T-cell (primary cell): ENCODE results near the gene NIFK. TPM values are rescaled to one million over a fixed set of nuclear protein-coding genes. Genes with fewer than 3 reads are reported as not detected.
"Not testable (repeated sequence)": the region's sequence is repeated elsewhere in the genome, so short reads cannot be mapped to it uniquely, and the experiment has no call there.

Source experiments
- ATAC-seq, 4 experiments: fragments of 200-7000 bp in 3 of 4; fragments of 150-1000 bp in 1 of 4; cut with Tn5 transposase; replicated peaks in 1 of 4; 1 replicate in 3 of 4; 2 replicates in 1 of 4; pipeline ENCODE4 v1.10.0; 2021; ENCODE audit warnings: moderate library complexity in 3 of 4, mild to moderate bottlenecking in 2 of 4, moderate number of reproducible peaks in 1 of 4
- CTCF ChIA-PET, 2 donors: fragments of 300-600 bp; sonication (Branson Sonifier 250); formaldehyde crosslinking; loops; one replicate each; lab custom pipeline; 2022; ENCODE audit warnings: antibody characterized with exemption in 2 of 2; lab: Charles Lee
- POLR2A ChIA-PET, 2 donors: fragments of 300-600 bp; sonication (Branson Sonifier 250); formaldehyde crosslinking; loops; one replicate each; lab custom pipeline; 2022; ENCODE audit warnings: antibody characterized with exemption in 2 of 2; lab: Charles Lee
- DNase-seq, 35 experiments: peaks; one replicate each; pipeline versions ENCODE4 v3.0.0 to v3.0.0-alpha.2; 2013 to 2023
- H3K27ac ChIP-seq: one replicate; pipeline ENCODE4 v1.5.1; 2013; ENCODE audit warnings: low read length
- H3K27me3 ChIP-seq, 2 experiments: replicated peaks in 1 of 2; 1 replicate in 1 of 2; 2 replicates in 1 of 2; pipeline versions ENCODE4 v1.6.1 to v1.7.0; 2013; ENCODE audit warnings: low read length in 1 of 2, mixed read lengths in 1 of 2; ENCODE audit not compliant: control insufficient read depth in 2 of 2, insufficient read depth in 2 of 2; ENCODE audit errors: extremely low read depth in 1 of 2
- H3K36me3 ChIP-seq, 2 donors: 1 replicate in 1 of 2; 2 replicates in 1 of 2; pipeline versions ENCODE4 v1.6.1 to v1.7.0; 2013; ENCODE audit warnings: low read length in 1 of 2; ENCODE audit not compliant: control insufficient read depth in 2 of 2, insufficient read depth in 1 of 2; ENCODE audit errors: extremely low read depth in 1 of 2
- H3K4me1 ChIP-seq, 2 experiments: 1 replicate in 1 of 2; 2 replicates in 1 of 2; pipeline versions ENCODE4 v1.6.1 to v1.7.0; 2013; ENCODE audit warnings: low read length in 2 of 2, mixed read lengths in 1 of 2; ENCODE audit not compliant: insufficient read depth in 2 of 2, control insufficient read depth in 1 of 2; ENCODE audit errors: extremely low read depth in 1 of 2
- H3K4me3 ChIP-seq, 2 donors: 1 replicate in 1 of 2; 2 replicates in 1 of 2; pipeline versions ENCODE4 v1.5.1 to v1.7.0; 2013; ENCODE audit warnings: mild to moderate bottlenecking in 2 of 2, low read length in 1 of 2, moderate library complexity in 1 of 2; ENCODE audit not compliant: control insufficient read depth in 1 of 2; ENCODE audit errors: extremely low read depth in 1 of 2
- H3K9me3 ChIP-seq: 2 replicates; pipeline ENCODE4 v1.7.0; 2013
- H3K27ac Mint-ChIP-seq, 2 donors: one replicate each; pipeline ENCODE4 v1.8.0; 2020 to 2021; ENCODE audit warnings: mild to moderate bottlenecking in 2 of 2, mixed read lengths in 2 of 2
- H3K27me3 Mint-ChIP-seq, 2 donors: one replicate each; pipeline ENCODE4 v1.8.0; 2021 to 2022; ENCODE audit warnings: mixed read lengths in 2 of 2
- H3K36me3 Mint-ChIP-seq: one replicate; pipeline ENCODE4 v1.8.0; 2021; ENCODE audit warnings: mixed read lengths
- H3K4me1 Mint-ChIP-seq, 3 donors: one replicate each; pipeline ENCODE4 v1.8.0; 2020 to 2022; ENCODE audit warnings: mixed read lengths in 3 of 3, mild to moderate bottlenecking in 1 of 3
- H3K4me3 Mint-ChIP-seq, 3 donors: one replicate each; pipeline ENCODE4 v1.8.0; 2020 to 2022; ENCODE audit warnings: mild to moderate bottlenecking in 3 of 3, mixed read lengths in 3 of 3, moderate library complexity in 3 of 3
- H3K9me3 Mint-ChIP-seq, 3 donors: one replicate each; pipeline ENCODE4 v1.8.0; 2020 to 2022; ENCODE audit warnings: mixed read lengths in 3 of 3
- WGBS: methylation state at CpG from one replicate; pipeline ENCODE4 v1.1.5; 2013; ENCODE audit warnings: missing lambda C conversion rate; ENCODE audit not compliant: insufficient coverage; 5-methylcytosine and 5-hydroxymethylcytosine counted together
- total RNA-seq, 35 experiments: library from RNA in 6 of 35; stranded (reverse) in 6 of 35; fragments of 120-200 nt in 1 of 35; gene quantifications; one replicate each; pipeline versions ENCODE4 v1.2.1 to v1.2.4 and lab custom pipeline; 2013 to 2026

The NIFK gene
- total RNA-seq, 5 donors from 2014 or later (not counting 1 experiment from before 2014, with no cell fraction given): 29.0 to 60.0 (median 53.9) TPM

DNA sequence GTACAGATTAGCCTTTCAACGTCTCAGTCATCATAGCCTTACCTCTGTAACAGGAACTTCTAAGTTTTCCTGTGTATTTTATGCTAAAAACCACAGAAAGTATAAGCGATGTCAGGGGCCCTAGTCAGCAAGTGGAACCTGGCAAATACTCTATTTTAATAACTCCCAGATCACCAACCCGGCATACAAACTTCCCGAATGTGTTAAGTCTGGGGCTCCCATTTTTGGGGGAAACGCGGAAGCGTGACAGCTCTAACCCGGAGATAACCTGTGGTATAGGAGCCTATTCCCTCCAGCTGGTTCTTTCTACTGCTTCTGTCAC is 574 bp downstream of the NIFK start:
- peaks cover 48 to 63% (median 50%) of the 10 kb centered on the region in 3 donors for H3K4me1 Mint-ChIP-seq
- H3K4me3 ChIP-seq: peak overlapping the region; percentile 98 to 100

DNA sequence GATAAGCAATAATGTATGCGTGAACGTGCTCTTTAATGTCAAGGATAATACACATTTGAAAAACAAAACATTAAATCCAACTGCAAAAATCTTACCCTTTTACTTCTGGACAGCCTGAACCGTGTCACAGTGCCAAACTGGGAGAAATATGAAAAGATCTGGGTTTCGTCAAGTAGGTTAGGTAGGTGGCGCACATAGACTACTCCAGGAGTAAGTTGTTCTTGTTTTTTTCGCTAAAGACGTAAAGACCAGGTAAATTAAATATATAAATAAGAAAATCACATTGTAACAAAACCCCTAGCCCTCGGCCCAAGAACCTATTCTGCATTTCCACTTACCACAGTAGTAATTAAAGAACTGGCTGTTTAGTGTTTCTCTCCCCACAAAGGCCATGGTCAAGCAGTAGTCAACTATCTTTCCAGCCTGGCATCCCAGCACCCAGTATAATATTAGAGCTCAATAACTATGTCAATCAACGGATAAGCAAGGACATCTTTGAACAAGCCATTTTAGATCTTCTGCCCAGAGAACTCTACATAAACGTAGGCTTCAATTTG is 1.1 kb downstream of the NIFK start:
- Histone ChIP-seq H3K9me3 (no peaks in the 10 kb centered on the region), H3K36me3 (peaks cover 13 to 34% of the 10 kb centered on the region in 2 donors), H3K4me1 (peaks cover 21 to 26% of the 10 kb centered on the region in 2 experiments), H3K4me3 (peak overlapping the region; percentile 98 to 100), H3K27ac (peak overlapping the region; percentile 80), H3K27me3 (no peaks in the 10 kb centered on the region)
- ChIA-PET CTCF (interaction anchor here (0.6 to 2.5 kb wide), 9 partner anchors 16 to 333 kb away, joined by 3 to 18 read pairs (median 4); partner anchors contain the start of genes RNU4ATAC (in 1 of the 2) and TSN (in 1 of the 2)), POLR2A (interaction anchor here (0.5 to 2.3 kb wide), 4 partner anchors 36 to 205 kb away, joined by 3 to 31 read pairs (median 7); partner anchors contain the start of genes CLASP1 (in 1 of the 2) and RNU4ATAC (in 1 of the 2))
- peak overlapping the region; percentile 95 to 96 for H3K27ac Mint-ChIP-seq
- no peaks in the 10 kb centered on the region for H3K27me3 Mint-ChIP-seq
- peak overlapping the region; percentile 96 to 100 (median 97) for H3K4me3 Mint-ChIP-seq
- DNase-seq (peak in 1 of 35 experiments; percentile 35), ATAC-seq (no peak)
- 0% methylated on average over 2 of the region's 10 CpGs for WGBS
- peaks cover 50 to 66% (median 52%) of the 10 kb centered on the region in 3 donors for H3K4me1 Mint-ChIP-seq
- H3K36me3 Mint-ChIP-seq: peaks cover 23% of the 10 kb centered on the region
- no peaks in the 10 kb centered on the region for H3K9me3 Mint-ChIP-seq

More for the DNA sequence above, 574 bp downstream of the NIFK start:
- ChIA-PET POLR2A (interaction anchor here (0.5 to 2.3 kb wide), 9 partner anchors 18 to 1559 kb away, joined by 3 to 31 read pairs (median 7); partner anchors contain the start of genes RNU4ATAC (in 2 of the 2) and CLASP1 (in 1 of the 2)), CTCF (interaction anchor here (0.6 to 2.5 kb wide), 12 partner anchors 8 to 334 kb away, joined by 3 to 18 read pairs (median 4); partner anchors contain the start of genes CLASP1 (in 1 of the 2), RNU4ATAC (in 1 of the 2) and TSN (in 1 of the 2))
- 0% methylated on average over 5 of the region's 8 CpGs for WGBS
- Mint-ChIP-seq H3K36me3 (peaks cover 19% of the 10 kb centered on the region), H3K27ac (peak overlapping the region; percentile 95 to 96), H3K27me3 (no peaks in the 10 kb centered on the region), H3K9me3 (no peaks in the 10 kb centered on the region), H3K4me3 (peak overlapping the region; percentile 96 to 100 (median 97))
- Histone ChIP-seq H3K4me1 (peaks cover 21 to 26% of the 10 kb centered on the region in 2 experiments), H3K36me3 (peaks cover 13 to 29% of the 10 kb centered on the region in 2 donors), H3K9me3 (no peaks in the 10 kb centered on the region), H3K27me3 (no peaks in the 10 kb centered on the region), H3K27ac (peak overlapping the region; percentile 80)
- ATAC-seq (no peak), DNase-seq (no peak)

GRCh38 chr2:121734544-121734943 is 2.1 kb downstream of the NIFK start:
- ChIA-PET POLR2A (interaction anchor here in 1 of 2 donors (0.6 kb wide), 1 partner anchor 195 kb away, joined by 3 read pairs; no protein-coding TSS in a partner anchor), CTCF (interaction anchor here in 1 of 2 donors (1.4 kb wide), 1 partner anchor 332 kb away, joined by 3 read pairs; no protein-coding TSS in a partner anchor)
- H3K4me3 ChIP-seq, DNase-seq, ATAC-seq, H3K27ac ChIP-seq, H3K27me3 Mint-ChIP-seq, H3K27me3 ChIP-seq, H3K9me3 Mint-ChIP-seq, H3K27ac Mint-ChIP-seq, H3K9me3 ChIP-seq: not testable (repeated sequence)
- peaks cover 27% of the 10 kb centered on the region for H3K36me3 Mint-ChIP-seq
- peaks cover 13 to 40% of the 10 kb centered on the region in 2 donors for H3K36me3 ChIP-seq
- peak overlapping the region in 1 of 3 donors; percentile 100 for H3K4me3 Mint-ChIP-seq
- peaks cover 50 to 66% (median 54%) of the 10 kb centered on the region in 3 donors for H3K4me1 Mint-ChIP-seq
- H3K4me1 ChIP-seq: peaks cover 21 to 26% of the 10 kb centered on the region in 2 experiments
- WGBS: 86% methylated on average over 3 of the region's 11 CpGs

- ChIA-PET CTCF (no interaction called here), POLR2A (interaction anchor here in 1 of 2 donors (1.2 kb wide), 1 partner anchor 201 kb away, joined by 4 read pairs; the partner anchor contains the start of gene RNU4ATAC)
- peaks cover 13 to 69% of the 10 kb centered on the region in 2 donors for H3K36me3 ChIP-seq
- H3K36me3 Mint-ChIP-seq: peaks cover 47% of the 10 kb centered on the region
- peaks cover 6 to 11% of the 10 kb centered on the region in 2 experiments for H3K4me1 ChIP-seq
- H3K27me3 ChIP-seq: no peaks in the 10 kb centered on the region
- H3K27me3 Mint-ChIP-seq: no peaks in the 10 kb centered on the region
- H3K4me3 Mint-ChIP-seq: no peak overlapping the region
- DNase-seq (no peak), ATAC-seq (no peak)
- H3K9me3 ChIP-seq: no peaks in the 10 kb centered on the region
- H3K27ac Mint-ChIP-seq: peak overlapping the region in 1 of 2 donors; percentile 4
- peaks cover 33 to 42% (median 40%) of the 10 kb centered on the region in 3 donors for H3K4me1 Mint-ChIP-seq
- H3K9me3 Mint-ChIP-seq: no peaks in the 10 kb centered on the region
- no peak overlapping the region for H3K4me3 ChIP-seq
- H3K27ac ChIP-seq: no peak overlapping the region
- 89% methylated on average over 6 of the region's 6 CpGs for WGBS
Measured at GRCh38 chr2:121731366-121731765, 5.3 kb downstream of the NIFK start.

GRCh38 chr2:121727950-121728349 is 8.7 kb downstream of the NIFK start:
- Mint-ChIP-seq H3K4me3 (no peak overlapping the region), H3K9me3 (no peaks in the 10 kb centered on the region), H3K27me3 (no peaks in the 10 kb centered on the region), H3K4me1 (peaks cover 11 to 20% (median 15%) of the 10 kb centered on the region in 3 donors), H3K27ac (no peak overlapping the region), H3K36me3 (peaks cover 42% of the 10 kb centered on the region)
- DNase-seq (no peak), ATAC-seq (no peak)
- POLR2A ChIA-PET: no interaction called here
- no peaks in the 10 kb centered on the region for H3K9me3 ChIP-seq
- H3K36me3 ChIP-seq: peaks cover 5 to 62% of the 10 kb centered on the region in 2 donors
- no peaks in the 10 kb centered on the region for H3K27me3 ChIP-seq
- H3K4me1 ChIP-seq: no peaks in the 10 kb centered on the region
- no peak overlapping the region for H3K4me3 ChIP-seq
- CTCF ChIA-PET: interaction anchor here in 1 of 2 donors (1.0 kb wide), 1 partner anchor 8 kb away, joined by 3 read pairs; the partner anchor contains the start of gene NIFK
- no peak overlapping the region for H3K27ac ChIP-seq

DNA sequence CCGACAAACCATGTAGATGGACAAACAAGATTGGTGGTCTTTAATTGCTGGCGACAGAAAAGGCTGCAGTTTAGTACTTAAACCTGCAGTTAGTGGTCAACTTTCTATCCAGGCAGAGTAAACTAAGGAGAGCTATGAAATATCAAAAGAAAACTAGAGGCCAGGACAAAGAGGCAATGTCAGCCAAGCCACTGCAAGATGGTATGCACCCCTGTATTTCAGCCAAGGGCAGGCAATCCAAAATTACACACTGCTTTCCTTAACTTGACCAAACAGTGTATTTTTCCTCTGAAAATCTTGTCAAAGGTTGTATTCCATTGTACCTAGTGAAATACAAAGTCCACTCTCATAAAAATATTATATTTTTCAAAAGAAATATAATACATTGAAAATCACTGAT is 9.3 kb downstream of the NIFK start:
- POLR2A ChIA-PET: no interaction called here
- peaks cover 13 to 20% (median 15%) of the 10 kb centered on the region in 3 donors for H3K4me1 Mint-ChIP-seq

More for the DNA sequence above, 9.3 kb downstream of the NIFK start:
- CTCF ChIA-PET: no interaction called here
- Mint-ChIP-seq H3K4me3 (no peak overlapping the region), H3K9me3 (no peaks in the 10 kb centered on the region), H3K36me3 (peaks cover 40% of the 10 kb centered on the region), H3K27ac (no peak overlapping the region), H3K27me3 (no peaks in the 10 kb centered on the region)
- H3K9me3 ChIP-seq: no peaks in the 10 kb centered on the region
- H3K27ac ChIP-seq: no peak overlapping the region
- DNase-seq: no peak
- H3K27me3 ChIP-seq: no peaks in the 10 kb centered on the region
- peaks cover 5 to 57% of the 10 kb centered on the region in 2 donors for H3K36me3 ChIP-seq
- no peaks in the 10 kb centered on the region for H3K4me1 ChIP-seq
- ATAC-seq: no peak
- no peak overlapping the region for H3K4me3 ChIP-seq
- WGBS: 94% methylated on average over 2 of the region's 2 CpGs
